K562 (cell line): ENCODE data around the gene PHB1. TPM values are rescaled to one million over a fixed set of nuclear protein-coding genes. Genes with fewer than 3 reads are reported as not detected.

Experiments
- CUX1 ChIP-seq: fragments of 200-800 bp; sonication (Bioruptor generic); IDR thresholded peaks from 2 replicates; pipeline ENCODE4 v1.6.1; 2016; ENCODE audit warnings: missing genetic modification characterization, missing compliant biosample characterization
- DEAF1 ChIP-seq: fragments of 450-650 bp; formaldehyde crosslinking; IDR thresholded peaks from 2 replicates; pipeline ENCODE4 v1.4.0; 2020; ENCODE audit warnings: mild to moderate bottlenecking, moderate library complexity
- GABPA ChIP-seq: fragments of 200-800 bp; sonication (Bioruptor generic); conservative IDR thresholded peaks from 2 replicates; pipeline ENCODE4 v1.6.1; 2016; ENCODE audit warnings: low read depth, missing genetic modification characterization, missing compliant biosample characterization
- NR2C1 ChIP-seq, 2 experiments: fragments of 450-650 bp; IDR thresholded peaks; 2 replicates each; pipeline ENCODE4 v1.6.1; 2017; ENCODE audit warnings: mild to moderate bottlenecking in 2 of 2, antibody characterized with exemption in 1 of 2, inconsistent platforms in 1 of 2, missing compliant biosample characterization in 1 of 2, missing genetic modification characterization in 1 of 2
- ZFX ChIP-seq: sonication (generic); formaldehyde crosslinking; IDR thresholded peaks from 2 replicates; pipeline ENCODE4 v1.8.0; 2022; ENCODE audit warnings: mild to moderate bottlenecking, missing genetic modification reagents, moderate library complexity
- ZNF436 ChIP-seq: fragments of 250-450, 450-650 bp; sonication (Bioruptor Pico); formaldehyde crosslinking; IDR thresholded peaks from 2 replicates; pipeline ENCODE4 v1.7.0; 2020; ENCODE audit warnings: mild to moderate bottlenecking
- polyA plus RNA-seq, 8 experiments: library from polyadenylated mRNA; depleted of rRNA in 4 of 8; stranded (reverse) in 5 of 8; unstranded in 3 of 8; fragments of >200 nt; fragmentation: Nextera tagmentation in 2 of 8; fragmentation: Illumina TruSeq in 1 of 8; extraction: Ambion mirVana in 2 of 8; extraction: Trizol in 1 of 8; gene quantifications; 2 replicates each; pipeline versions ENCODE4 v1.2.1 to v1.2.3, GENCODE V29; 2011 to 2014; ENCODE audit warnings: inconsistent platforms in 1 of 8, missing spikeins in 1 of 8
- total RNA-seq, 7 experiments: library from RNA; depleted of rRNA in 6 of 7; stranded (reverse); fragments of >200 nt in 6 of 7; fragmentation: Illumina TruSeq in 2 of 7; extraction: Trizol in 2 of 7; gene quantifications; 2 replicates each; pipeline versions ENCODE4 v1.2.1 to v1.2.3, GENCODE V29; 2011 to 2021; ENCODE audit warnings: low replicate concordance in 1 of 7

The PHB1 gene
- total and polyA plus RNA-seq, 9 of the 15 experiments (the other 6 are each of a cell fraction or from before 2014, with no cell fraction given), result 191 to 818 (median 349) TPM

- TF ChIP-seq CUX1 (0 out of 2 replicates have a peak, but pooled peaks have one; percentile 73), NR2C1 (IDR thresholded peaks at IDR 0.05) (no peak), NR2C1 (tag; IDR thresholded peaks at IDR 0.05) (0 out of 2 replicates have a peak, but pooled peaks have one; percentile 2), ZFX (CRISPR knock-in tag) (peak; percentile 39; the same call in 1 of the 2 replicates), DEAF1 (CRISPR knock-in tag) (no peak), GABPA (tag) (peak; percentile 51; the same call in 1 of the 2 replicates), ZNF436 (0 out of 2 replicates have a peak, but pooled peaks have one; percentile 6)
- TF ChIP-seq, all 486 proteins: peak for 8
These were observed 10.3 kb upstream of the PHB1 start (continued) for GRCh38 chr17:49425004-49425286.
